ENCODE data around the gene UTS2.

Gene UTS2

DNA sequence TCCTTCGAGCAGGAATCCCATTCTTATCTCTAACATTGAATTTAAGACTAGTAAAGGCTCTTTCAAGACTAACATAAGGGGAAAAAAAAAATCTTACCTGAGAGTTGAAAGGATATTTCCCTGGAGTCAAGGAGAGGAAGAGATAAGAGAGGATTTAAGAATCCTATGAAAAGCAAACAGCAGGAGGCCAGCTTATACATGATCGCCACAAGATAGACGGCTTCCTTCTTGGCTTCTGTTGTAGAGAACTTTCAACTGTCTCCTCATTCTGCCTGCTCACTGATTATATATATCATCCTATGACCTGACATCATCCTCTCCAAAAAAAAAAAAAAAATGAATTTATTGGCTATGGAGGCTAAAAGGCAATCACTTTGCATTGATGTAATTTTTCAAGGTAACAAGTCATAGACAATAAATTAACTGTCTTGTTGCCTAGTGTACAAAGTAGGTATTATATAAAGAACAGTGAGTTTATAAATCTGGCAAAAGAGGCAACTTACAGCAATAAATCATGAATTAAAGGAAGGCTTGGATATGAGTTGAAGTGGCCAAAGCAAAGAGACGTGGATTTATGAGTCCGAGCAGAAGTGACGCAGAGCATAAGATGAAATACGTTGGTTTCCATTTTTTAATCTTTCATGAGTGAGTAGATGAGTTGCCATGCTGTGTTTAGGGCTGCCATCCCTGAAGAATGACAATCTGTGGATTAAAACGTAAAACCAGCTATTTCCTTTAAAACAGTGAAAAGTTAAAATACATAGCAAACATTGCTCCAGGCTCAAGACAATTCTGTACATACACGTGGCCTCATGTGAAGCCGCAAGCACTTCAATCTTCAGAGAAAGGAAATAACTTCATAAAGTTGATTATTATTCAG lies at the start of gene UTS2:
Gene UTS2 (minus strand): TSS at position 262 of the 880 bp plus-strand sequence. CDS start 62 bp downstream, at position 200.
- no peak for DNase-seq

- no peak for DNase-seq
Observed at GRCh38 chr1:7899741-7900140, 46.9 kb upstream of the UTS2 start.

DNA sequence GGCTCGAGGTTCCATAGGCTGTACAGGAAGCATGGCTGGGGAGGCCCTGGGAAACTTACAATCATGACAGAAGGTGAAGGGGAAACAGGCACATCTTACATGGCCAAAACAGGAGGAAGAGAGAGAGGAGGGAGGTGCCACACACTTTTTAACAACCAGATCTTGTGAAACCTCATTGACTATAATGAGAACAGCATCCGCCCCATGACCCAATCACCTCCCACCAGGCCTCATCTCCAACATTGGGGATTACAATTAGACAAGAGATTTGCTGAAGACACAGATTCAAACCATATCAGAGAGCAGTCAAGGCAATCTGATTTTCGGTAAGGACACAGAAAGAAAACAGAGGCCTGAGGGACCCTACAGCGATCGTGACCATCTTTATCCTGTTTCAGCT lies 46.1 kb upstream of the UTS2 start:
- no peak for DNase-seq

DNA sequence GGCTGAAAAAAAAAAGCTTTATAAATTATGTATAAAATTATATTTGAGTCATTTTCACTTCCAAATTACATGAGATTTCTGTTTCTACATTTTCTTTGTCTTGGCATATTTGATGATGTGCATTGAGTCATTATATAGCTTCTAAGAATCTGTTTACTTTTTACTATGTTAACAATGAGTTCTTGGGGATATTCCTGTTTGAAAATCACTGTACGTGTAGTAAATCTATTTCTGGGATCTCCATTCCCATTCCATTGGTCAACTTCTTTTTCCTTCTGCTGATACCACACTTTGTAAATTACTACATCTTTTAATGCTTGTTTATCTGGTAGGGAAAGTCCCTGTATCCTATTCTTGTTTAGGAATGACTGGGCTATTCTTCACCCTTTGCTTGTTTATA lies 44.1 kb upstream of the UTS2 start:
- DNase-seq = no peak

- no peak for DNase-seq
Observed at GRCh38 chr1:7893529-7894180, 40.8 kb upstream of the UTS2 start.

DNA sequence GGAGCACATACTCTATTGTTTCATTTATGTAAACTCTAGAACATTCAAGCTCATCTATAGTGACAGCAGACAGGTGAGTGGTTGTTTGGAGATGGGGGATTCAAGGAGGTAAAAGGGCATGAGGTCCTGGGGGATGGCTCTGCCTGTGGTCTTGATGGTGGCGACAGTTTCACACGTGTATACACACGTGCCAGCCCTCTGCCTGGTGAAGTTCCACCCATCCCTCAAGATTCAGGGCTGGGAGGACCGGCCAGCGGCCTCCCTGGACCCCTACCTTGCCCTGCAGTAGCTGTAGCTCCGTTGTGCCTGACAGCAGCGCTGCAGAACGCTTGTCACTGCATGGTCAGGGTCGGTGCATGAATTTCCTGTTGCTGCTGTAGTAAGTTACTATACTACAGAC lies 38.9 kb upstream of the UTS2 start:
- no peak for DNase-seq

DNA sequence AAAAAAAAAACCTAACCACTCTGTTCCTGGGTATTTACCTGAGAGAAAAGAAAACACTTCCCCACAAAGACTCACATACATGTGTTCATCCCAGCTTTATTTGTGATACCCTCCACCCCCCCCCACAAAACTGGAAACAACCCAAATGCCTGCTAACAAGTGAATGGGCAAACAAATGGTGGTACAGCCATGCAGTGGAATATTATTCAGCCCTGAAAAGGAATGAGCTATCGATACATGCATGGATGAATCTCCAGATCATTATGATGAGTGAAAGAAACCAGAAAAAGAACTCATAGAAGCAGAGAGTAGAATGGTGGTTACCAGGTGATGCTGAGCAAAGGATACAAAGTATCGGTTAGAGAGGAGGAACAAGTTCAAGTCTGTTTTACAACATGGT lies 38.0 kb upstream of the UTS2 start:
- no peak for DNase-seq

DNA sequence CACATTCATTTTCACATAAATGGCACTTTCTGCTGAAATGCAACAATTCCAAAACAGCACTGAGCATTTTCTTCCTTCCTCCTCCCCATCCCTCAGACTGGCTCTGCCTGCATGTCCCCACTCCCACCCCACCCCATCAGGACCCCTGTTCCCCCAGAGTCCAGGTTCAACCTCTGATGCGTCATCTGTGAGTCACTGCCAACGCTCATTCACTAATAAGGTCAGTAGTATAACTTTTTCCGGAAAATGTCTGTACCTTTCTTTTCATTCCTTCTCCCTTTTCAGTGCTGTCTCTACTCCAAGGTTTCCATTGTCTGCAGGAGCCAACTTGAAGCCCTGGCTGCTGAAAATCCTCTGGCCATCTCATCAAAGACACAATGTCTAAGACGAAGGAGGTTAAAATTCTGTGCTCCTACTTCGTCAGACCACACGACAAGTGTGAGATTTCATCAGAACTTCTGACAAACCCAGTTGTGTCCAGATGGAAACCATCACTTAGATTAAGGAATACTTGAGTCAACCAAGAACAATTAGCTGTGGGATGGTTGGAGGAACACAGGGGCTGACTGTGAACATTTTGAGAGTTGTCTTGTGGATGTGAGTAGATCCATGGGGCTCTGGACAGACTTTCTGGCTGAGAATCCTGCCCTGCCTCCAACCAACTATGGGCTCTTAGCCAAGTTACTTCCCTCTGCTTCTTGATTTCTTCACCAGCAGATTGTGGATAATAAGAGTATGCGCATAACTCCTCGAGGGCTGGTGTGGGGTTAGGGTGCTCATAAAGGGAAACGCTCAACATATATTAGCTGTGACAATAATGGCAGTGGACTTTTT lies 35.6 kb upstream of the UTS2 start:
- DNase-seq = no peak

DNA sequence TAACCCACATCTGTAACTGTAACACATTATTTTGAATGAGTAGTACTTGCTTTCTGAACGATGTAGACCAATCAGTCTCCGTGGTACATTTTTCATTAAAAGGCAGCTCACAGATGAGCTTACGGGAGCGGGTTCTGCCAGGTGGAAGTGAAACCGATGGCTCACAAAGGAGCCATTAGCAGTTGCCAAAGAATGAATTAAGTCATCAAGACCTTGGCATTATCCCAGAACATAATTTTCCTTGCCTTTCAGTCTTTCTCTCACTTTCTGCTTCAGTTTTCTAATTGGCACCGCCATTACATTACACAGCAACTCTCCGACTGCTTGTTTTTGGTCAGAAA lies 33.5 kb upstream of the UTS2 start:
- no peak for DNase-seq

- DNase-seq = no peak
Observed at GRCh38 chr1:7885513-7886404, 32.9 kb upstream of the UTS2 start.

DNA sequence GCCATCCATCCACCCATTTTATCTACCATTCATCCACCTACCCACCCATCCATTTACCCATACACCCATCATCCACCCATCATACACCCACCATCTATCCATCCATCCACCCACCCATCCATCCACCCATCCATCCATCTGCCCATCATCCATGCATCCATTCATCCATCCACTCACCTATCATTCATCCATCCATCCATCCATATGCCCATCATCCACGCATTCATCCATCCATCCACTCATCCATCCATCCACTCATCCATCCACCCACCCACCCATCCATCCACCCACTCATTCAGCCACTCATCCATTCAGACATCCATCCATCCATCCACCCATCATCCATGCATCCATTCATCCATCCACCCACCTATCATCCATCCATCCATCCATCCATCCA lies 31.9 kb upstream of the UTS2 start:
- no peak for DNase-seq

GRCh38 chr1:7879228-7879627 lies 26.4 kb upstream of the UTS2 start:
- DNase-seq = no peak

DNA sequence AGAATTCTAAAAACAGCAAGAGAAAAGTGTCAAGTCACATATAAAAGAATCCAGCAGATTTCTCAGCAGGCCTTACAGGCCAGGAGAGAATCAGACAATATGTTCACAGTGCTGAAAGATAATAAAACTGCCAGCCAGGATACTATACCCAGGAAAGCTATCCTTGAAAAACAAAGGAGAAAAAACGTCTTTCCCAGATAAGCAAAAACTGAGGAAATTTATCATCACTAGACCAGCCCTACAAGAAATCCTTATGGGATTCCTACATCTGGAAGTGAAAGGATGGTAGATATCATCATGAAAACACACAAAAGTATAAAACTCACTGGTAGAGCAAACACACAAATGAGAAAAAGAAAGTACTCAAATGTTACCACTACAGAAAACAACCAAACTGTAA lies 25.2 kb upstream of the UTS2 start:
- DNase-seq = no peak

- DNase-seq = no peak
Observed at GRCh38 chr1:7873801-7874795, 21.2 kb upstream of the UTS2 start.

DNA sequence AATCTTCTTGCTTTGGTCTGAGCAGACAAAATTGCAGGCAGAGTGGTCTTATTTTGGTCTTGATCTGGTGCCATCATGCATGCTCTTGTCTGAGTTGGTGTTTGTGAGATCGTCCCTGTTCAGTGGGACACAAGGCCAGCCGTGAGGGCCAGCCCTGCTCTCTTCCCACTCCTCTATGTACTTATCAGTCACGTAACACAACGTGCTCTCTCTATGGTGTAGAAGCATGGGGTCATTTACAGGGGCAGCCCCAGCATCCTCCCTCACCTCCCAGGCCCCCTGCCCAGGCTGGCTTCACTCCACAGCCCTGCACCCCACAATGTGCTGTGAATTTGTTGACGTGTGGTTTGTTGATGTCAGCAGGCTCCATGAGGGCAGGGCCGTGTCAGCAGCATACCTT lies 18.3 kb upstream of the UTS2 start:
- DNase-seq = no peak

- no peak for DNase-seq
Observed at GRCh38 chr1:7869136-7869920, 16.5 kb upstream of the UTS2 start.

GRCh38 chr1:7868070-7868780 lies 15.4 kb upstream of the UTS2 start:
- no peak for DNase-seq

DNA sequence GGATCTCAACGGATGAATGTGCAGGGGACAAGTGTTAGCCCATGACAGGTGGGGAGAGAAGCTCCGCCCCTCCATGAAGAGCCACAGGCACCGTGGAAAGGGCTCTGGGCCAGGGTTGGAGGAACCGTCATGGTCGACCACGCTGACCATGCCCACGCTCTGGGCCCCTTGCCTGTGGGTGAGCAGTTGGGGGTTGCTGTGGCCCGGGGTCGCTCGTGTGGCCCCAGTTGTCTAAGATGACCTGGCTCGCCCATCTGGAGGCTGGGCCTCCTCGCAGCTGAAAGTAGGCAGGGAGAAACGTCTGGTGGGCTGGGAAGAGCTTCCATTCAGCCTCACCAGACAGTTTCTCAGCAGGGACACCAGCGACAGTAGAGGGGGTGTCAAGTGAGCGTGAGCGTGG lies 13.1 kb upstream of the UTS2 start:
- DNase-seq = no peak

DNA sequence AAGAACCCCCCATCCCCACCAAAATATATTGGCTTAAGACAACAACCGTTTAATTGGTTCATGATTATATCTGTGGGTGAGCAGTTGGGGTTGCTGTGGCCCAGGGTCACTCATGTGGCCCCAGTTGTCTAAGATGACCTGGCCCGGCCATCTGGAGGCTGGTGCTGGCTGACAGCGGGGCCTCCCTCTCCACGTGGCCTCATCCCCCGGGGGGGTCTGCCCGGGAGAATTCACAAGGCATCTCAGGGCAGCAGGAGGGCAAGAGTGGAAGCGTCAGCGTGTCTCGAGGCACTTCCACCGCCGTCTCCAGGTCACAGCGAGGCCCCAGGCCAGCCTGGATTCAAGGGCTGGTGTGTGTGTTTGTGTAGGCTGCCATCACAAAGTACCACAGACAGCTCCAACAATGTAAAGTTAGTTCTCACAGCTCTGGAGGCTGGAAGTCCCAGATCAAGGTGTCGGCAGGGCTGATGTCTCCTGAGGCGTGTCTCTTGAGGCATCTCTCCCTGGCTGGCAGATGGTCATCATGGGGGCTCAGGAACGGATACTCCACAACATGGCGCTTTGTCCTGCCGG lies 11.0 kb upstream of the UTS2 start:
- DNase-seq = no peak

Data from cerebellar nuclear complex (tissue), 1 donor.